SIG-M5 treated with dmso at 0.1 percent for 504 hours (cell line): ENCODE results near the gene IGFL1.
"Not testable (repeated sequence)": the region's sequence is repeated elsewhere in the genome, so short reads cannot be mapped to it uniquely, and the experiment has no call there.

Source experiments
- DNase-seq: peaks from one replicate; lab custom pipeline; 2025; ENCODE audit not compliant: unreplicated experiment; lab: John Stamatoyannopoulos, UW

Gene IGFL1

GRCh38 chr19:46229442-46229841, at the start of gene IGFL1:
Gene IGFL1, plus strand, starts transcription at chr19:46229742. Its CDS starts 33 bp downstream, at chr19:46229775.
- no peak for DNase-seq

DNA sequence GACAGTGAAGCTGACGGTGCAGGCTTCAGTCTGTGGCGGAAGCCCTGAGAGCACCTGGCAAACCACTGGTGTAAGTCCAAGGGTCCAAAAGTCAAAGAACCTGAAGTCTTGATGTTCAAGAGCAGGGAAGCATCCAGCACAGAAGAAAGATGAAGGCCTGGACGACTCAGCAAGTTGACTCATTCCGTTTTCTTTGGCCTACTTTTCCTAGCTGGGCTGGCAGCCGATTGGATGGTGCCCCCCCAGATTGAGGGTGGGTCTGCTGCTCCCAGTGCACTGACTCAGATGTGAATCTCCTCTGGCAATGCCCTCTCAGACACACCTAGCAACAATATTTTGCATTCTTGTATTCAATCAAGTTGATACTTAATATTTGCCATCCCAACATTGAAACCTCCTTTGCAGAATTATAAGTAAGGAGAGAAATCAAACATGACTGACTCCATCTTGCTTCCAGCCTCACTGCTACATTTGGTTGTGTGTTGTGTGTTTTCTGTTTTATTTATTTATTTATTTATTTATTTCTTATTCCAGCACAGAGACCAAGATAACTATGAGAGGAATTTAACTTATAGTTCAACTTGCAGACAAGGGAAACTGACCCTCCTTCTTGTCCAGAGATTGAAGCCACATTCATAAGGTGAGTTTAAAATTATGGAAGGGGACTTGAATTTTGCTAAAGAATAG, 48.7 kb upstream of the IGFL1 start:
- DNase-seq, result no peak

DNA sequence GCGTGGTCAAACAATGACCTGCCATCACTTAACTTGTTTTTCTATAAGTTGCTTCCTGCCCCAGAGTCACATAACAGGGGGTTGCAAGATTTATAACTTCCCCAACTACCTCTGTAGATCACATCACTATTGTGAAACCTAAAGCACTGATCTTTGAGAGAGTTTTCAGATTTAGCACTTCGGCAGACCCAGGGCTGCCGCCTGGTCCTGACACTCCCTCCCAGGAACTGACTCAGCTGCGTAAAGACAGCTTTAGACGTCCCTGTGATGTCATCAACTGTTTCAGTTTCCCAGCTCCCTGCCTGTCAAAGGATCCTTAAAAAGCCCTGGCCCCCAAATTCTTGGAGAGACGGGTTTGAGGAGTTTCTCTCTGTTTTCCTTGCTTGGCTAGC, 48.2 kb upstream of the IGFL1 start:
- peak; percentile 56 for DNase-seq

- no peak for DNase-seq
Measured at GRCh38 chr19:46182476-46182875, 47.1 kb upstream of the IGFL1 start.

- DNase-seq, result peak; percentile 70
Measured at GRCh38 chr19:46184775-46185710, 44.5 kb upstream of the IGFL1 start.

DNA sequence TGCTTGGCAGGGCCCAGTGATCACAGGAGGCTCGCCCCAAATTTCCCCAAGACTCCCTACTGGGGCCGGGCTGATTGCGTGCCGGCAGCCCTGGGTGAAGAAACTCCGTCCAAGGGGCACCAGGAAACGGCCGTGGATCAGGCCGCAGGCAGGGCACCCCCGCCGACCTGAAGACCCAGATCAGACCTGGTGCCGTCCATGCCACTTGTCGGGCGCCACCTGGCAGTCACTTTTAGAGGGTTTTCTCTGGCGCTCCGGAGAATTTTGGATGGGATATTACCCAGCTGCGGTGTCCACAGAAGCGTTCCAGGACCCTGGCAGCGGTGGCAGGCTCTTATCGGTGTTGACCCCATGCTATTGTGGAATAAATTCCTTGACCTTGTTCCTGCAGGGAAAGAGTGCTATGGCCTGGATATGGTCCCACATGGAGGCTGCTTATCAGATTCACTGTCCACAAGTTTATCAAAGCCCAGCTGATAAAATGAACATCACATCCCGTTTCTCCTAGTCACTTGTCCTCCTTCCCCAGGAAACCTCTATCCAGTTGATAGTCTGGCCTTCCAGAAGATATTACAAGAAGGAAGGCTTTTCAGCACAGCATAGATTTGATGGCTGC, 43.3 kb upstream of the IGFL1 start:
- no peak for DNase-seq

DNA sequence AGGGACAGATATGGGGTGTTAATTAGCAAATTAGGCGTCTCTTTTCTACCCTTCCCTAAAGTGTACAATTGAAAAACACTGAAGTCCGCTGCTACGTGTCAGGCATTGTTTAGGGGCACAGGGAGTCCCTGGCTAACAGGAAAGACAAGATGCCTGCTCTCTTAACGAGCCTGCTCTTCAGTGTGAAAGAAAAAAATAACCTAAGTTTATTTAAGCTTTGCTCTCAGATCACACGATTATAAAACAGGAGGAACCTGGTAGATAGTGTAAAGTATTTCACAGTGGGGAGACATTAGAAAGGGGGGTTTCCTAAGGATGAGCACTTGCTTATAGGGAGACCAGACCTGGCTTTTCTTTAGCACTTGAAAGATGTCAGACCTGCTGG, 42.8 kb upstream of the IGFL1 start:
- DNase-seq, result no peak

GRCh38 chr19:46189971-46190888, 39.3 kb upstream of the IGFL1 start:
- no peak for DNase-seq

DNA sequence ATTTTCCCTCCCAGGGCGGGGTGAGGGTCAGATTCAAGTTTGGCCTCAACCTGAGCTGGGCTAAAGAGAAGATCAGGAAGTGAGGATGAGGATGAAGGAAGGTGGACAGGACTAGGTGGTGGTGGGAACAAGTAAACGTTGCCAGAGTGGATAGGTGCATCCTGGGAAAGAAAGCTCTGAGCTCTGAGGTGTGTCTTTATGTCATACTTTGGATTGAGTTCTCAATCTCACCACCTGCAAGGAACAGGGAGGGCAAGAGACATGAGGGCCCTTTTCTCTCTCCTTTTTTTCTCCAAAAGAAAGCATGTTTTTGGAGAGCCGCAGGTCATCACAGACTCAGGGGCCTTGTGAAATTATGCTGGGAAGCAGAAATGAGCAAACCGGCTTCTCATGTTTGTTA, 38.2 kb upstream of the IGFL1 start:
- no peak for DNase-seq

GRCh38 chr19:46191972-46192371, 37.6 kb upstream of the IGFL1 start:
- DNase-seq, result peak; percentile 56

- not testable (repeated sequence) for DNase-seq
Measured at GRCh38 chr19:46192626-46192991, 36.9 kb upstream of the IGFL1 start.

DNA sequence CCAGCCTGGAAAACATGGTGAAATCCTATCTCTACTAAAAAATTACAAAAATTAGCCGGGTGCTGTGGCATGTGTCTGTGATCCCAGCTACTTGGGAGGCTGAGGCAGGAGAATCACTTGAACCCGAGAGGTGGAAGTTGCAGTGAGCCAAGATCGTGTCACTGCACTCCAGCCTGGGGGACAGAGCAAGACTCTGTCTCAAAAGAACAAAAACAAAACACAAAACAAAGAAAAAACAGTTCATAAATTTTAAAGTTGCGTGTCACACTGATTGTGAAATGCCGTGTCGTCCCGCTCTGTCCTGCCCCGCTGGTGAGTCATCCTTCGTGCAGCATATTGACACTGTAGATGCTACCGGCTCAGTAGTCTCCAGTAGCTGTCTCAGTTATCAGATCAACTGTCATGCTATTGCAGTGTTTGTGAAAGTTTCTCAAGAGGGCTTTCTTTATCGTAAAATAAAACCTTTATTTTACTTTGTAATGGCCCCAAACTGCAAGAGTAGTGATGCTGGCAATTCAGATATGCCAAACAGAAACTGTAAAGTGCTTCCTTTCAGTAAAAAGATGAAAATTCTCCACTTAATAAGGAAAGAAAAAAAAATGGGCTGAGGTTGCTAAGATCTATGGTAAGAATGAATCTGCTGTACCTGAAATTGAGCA, 36.4 kb upstream of the IGFL1 start:
- DNase-seq, result peak; percentile 92

DNA sequence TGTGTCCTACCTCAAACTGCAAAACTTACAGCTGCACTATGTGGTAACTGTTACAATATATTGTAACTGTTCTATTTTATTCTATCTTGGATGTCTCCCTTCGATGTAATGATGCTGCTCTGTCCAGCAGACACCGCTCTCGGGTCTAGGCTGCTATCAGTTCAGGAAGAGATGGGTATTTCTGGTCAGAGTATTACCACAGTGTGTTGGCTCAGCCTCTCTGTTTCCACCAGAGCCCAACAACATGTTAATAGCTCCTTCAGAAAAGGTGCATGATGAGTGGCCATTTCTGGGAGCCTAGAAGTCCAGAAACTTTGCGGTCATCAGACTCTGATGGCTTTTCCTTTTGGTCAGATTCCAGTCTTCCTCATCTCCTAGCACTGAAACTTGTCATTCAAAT, 35.9 kb upstream of the IGFL1 start:
- peak; percentile 49 for DNase-seq

DNA sequence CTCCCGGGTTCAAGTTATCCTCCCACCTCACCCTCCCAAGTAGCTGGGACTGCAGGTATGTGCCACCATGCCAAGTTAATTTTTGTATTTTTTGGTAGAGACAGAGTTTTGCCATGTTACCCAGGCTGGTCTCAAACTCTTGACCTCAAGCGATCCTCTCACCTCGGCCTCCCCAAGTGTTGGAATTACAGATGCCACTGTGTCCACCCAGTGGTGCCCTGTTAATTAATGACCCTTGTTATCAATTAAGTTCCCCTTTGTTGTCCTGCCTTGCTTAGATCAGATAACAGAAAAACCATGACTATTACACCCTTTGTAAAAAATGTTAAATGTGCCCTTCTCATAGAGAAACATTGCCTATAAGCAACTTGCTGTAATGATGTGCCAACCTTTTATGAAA, 34.4 kb upstream of the IGFL1 start:
- DNase-seq, result no peak

GRCh38 chr19:46195919-46196318, 33.6 kb upstream of the IGFL1 start:
- DNase-seq, result not testable (repeated sequence)

GRCh38 chr19:46196410-46197124, 33.0 kb upstream of the IGFL1 start:
- no peak for DNase-seq

DNA sequence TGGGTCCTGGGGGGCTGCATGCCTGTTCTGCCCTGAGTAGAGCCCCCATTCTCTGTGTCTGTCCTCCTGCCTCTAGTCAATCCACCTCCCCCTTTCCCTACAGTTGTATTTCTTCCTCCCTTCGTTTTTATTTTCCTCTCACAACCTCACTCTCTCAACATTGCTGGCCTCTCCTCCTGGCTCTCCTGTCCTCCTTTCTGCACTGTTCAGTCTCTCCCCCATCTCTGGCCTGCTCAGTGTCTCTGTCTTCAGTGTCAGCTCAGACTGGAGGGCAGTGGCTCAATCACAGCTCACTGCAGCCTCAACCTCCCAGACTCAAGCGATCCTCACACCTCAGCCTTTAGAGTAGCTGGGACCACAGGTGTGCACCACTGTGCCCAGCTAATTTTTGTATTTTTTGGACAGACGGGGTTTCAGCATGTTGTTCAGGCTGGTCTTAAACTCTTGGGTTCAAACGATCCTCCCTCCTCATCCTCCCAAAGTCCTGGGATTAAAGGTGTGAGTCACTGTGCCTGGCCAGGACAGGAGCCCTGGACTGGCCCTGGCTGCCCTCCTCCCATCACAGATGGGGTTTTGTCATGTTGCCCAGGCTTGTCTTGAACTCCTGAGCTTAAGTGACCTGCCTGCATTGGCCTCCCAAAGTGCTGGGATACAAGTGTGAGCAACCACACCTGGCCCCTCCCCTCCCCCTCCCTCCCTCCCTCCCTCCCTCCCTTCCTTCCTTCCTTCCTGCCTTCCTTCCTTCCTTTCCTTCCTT, 32.0 kb upstream of the IGFL1 start:
- DNase-seq, result no peak

GRCh38 chr19:46198756-46199155, 30.8 kb upstream of the IGFL1 start:
- DNase-seq, result no peak
